GM18867 (cell line): ENCODE results near the gene NUP43.
"Not testable (repeated sequence)": the region's sequence is repeated elsewhere in the genome, so short reads cannot be mapped to it uniquely, and the experiment has no call there.

Experiments used
- ATAC-seq: cut with Tn5 transposase; IDR thresholded peaks from one replicate; pipeline ENCODE4 v1.9.1; 2021; ENCODE audit warnings: mild to moderate bottlenecking, moderate library complexity; ENCODE audit not compliant: unreplicated experiment

Gene NUP43

DNA sequence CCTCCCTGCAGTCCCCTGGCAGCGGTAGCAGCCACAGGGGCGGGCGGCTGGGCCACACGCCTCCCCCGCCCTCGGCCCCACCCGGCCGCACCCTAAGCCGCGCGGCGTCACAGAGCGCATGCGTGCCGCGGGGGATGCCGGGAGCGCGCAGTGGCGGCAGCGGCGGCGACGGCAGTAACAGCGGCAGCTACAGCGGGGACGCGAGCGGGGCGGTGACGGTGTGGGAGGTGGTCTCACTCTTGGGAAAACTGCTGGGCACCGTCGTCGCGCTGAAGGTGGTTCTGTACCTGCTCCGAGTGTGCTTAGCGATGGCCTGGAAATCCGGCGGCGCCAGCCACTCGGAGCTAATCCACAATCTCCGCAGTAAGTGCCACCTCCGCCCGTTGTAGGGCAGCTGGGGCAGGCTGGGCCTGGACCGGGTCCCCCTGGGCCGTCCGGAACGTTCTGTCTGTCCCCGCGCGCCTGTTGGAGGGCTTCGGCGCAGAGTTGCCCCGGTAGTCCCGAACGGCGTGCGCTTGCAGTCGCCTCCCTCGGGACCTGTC is 3.3 kb upstream of the NUP43 start, which contains the start of gene PCMT1:
Gene PCMT1, plus strand, starts transcription at position 148 of the 542 bp plus-strand sequence. Its CDS starts 161 bp downstream, at position 309.
- peak; percentile 85 for ATAC-seq

DNA sequence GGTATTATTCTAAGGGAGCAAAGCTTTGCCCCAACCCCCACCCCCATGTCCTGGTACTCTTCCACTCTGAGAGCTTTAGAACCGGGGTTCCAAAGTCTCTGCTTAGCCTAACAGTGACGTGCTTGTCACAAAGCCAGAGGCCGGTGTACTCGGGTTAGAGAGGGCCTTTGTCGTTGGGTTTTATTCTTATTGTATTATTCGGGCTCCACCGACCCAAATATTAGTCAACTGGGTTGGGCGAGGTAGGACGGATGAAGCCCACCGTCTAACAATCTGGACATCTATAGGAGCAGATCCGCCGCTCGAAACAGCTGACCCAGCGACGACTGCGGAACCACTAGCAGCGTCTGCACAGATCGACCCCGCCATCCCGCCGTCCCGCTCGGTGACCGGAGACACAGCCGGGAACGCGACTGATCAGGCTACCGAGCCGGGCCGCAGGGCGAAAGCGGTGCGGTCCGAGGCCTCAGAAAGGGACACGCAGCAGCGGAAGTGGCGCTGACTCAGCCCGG is 2.8 kb upstream of the NUP43 start:
- ATAC-seq: not testable (repeated sequence)

DNA sequence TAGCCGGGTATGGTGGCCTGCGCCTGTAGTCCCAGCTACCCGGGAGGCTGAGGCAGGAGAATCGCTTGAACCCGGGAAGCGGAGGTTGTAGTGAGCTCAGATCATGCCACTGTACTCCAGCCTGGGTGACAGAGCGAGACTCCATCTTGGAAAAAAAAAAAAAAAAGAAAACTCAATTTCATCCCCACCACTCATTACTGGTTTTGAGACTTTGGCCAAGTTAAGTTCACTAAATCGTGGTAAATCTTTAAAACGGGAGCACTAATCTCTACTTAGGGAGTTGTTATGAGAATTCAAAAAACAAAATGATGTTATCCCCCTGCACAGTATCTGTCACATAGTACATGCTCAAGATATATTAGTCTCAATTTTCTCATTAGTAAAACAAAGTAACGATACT is 1.1 kb downstream of the NUP43 start:
- not testable (repeated sequence) for ATAC-seq

DNA sequence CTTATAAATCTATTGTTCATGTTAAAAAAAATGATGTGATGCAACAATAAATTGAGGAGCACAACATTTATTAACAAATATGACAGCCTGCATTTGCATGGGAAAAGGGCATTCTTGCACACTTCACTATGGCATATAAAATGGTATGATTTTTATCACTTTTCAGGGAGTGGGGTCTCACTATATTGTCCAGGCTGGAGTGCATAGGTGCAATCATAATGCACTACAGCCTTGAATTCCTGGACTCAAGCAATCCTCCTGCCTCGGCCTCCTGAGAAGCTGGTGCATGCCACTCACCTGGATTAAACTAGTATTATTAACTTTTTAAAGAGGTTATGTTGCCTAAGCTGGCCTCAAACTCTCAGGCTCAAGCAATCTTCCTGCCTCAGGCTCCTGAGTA is 11.4 kb downstream of the NUP43 start:
- no peak for ATAC-seq

DNA sequence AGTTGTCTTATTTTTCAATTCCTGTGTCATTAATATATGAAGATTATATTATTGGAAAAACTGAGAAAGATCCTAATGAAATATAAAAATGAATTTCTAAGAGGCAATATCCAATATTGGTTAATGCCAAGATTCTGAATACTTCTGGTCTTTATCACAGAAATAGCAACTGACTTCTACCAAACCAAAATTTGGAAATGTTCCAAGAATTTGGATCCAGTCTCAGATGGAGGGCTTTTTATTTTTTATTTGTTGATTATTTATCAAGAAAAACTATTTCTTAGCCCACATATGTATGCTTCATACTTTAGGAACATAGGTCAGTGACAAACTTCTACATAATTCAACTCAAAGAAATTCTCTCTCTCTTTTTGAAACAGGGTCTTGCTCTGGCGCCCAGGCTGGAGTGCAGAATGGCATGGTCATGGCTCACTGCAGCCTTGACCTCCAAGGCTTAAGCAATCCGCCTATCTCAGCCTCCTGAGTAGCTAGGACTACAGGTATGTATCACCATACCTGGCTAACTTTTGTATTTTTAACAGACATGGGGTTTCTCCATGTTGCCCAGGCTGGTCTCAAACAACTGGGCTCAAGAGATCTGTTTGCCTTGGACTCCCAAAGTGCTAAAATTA is 13.1 kb downstream of the NUP43 start:
- ATAC-seq: no peak

DNA sequence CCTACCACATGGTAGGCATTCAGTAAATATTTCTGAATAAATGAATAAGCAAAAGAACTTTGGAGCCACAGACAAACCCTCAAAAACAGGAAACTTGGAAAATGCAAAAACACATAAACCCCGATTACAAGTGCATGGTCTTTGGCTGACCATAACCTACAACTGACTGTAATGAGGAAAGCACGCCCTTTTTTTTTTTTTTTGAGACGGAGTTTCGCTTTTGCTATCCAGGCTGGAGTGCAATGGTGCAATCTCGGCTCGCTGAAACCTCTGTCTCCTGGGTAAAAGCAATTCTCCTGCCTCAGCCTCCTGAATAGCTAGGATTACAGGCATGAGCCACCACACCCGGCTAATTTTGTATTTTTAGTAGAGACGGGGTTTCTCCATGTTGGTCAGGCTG is 16.5 kb downstream of the NUP43 start:
- ATAC-seq: no peak

DNA sequence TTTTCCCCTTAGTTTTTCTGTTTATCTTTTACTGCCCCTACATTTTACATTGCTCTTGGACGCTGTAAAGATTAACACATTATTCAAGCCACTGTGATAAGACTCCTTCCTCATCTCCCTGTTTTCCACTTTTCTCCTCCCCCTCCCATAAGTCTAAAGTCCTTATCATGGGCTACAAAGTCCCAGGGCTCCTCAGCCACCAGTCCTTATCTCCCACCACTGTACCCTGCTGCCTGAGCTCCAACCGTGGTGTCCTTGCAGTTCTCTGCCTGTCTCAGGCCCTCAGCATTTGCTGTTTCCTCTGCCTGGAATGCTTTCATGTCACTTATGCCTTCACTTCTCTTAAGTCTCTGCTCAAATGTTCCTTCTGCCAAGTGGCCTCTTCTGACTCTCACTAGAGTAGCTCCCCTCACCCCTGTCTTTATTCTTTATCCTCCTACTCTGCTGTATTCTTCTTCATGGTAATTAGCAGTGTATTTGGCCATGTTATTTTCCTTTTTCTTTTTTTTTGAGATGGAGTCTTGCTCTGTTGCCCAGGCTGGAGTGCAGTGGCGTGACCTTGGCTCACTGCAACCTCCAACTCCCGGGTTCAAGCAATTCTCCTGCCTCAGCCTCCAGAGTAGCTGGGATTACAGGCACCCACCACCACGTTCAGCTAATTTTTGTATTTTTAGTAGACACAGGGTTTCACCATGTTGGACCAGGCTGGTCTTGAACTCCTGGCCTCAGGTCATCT is 17.7 kb downstream of the NUP43 start:
- no peak for ATAC-seq

DNA sequence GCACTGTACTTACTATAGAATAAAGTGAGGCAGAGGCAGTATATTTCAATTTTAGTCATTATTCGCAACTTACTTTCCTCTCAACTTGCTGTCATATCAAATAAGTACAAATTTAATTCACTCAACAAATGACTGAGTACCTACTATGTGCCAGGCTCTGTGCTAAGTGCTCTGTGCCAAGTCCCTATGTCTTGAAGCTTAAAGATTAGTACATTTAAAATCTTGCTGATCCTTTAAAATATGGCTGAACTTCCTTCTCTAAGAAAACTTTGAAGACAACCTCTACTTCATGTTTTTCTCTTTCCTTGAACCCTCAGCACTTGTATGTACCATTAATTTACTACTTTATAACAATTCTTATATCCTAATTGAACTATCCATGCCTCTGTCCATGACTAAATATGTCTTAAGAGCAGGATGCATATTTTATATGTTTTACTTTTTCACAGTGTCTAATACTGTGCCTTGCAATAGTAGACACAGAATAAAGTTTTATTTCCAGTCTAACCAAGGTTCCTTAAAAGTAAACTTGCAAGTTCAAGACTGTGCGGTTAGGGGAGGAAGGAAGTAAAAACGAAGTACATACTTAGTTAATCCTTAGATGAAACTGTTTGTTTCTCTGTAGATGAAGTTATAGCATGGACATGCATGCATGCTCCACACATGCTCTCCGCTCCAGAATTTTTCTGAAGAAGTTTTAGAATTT is 18.4 kb downstream of the NUP43 start:
- ATAC-seq: no peak

DNA sequence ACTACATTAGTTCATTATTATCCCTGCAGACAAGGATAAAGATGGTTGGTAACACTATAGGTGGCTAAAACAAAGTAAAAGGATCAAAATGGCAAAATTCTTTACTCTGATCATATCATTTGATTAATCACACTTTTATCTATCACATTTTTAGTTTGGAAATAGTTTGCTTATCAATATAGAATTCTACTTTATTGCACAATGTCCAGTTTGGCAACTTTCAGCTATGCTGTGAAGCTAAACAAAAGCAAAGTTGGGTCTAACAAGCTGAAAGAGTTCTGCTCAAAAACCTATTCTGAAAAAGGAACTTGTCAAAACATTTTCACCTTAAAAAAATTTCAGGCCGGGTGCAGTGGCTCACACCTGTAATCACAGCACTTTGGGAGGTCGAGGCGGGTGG is 20.5 kb downstream of the NUP43 start:
- ATAC-seq: no peak

DNA sequence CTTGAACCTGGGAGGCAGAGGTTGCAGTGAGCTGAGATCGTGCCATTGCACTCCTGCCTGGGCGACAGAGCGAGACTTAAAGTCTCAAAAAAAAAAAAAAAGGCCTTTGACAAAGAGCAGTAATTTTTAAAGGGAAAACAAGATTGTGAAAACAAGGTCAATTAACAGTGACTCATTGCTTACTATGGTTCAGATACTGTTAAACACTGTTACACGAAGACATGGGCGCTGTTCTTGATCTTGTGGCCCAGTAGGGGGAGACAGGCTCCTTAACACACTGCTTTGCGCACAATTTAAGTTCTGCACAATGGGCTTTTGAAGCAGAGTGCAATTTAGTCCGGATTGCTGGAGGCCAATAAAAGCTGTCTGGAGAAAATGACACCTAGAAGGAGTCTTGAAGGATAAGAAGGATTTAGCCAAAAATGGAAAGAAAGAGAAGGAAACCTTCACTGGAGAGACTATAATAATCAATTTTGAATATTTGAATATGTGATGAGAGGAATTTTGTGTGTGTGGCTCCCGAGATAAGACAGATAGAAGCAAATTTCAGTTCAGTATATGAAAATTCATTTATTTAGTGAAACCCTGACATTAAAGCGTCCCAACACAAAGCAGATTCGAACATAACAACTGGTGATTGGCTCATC is 22.4 kb downstream of the NUP43 start:
- ATAC-seq: peak; percentile 76

DNA sequence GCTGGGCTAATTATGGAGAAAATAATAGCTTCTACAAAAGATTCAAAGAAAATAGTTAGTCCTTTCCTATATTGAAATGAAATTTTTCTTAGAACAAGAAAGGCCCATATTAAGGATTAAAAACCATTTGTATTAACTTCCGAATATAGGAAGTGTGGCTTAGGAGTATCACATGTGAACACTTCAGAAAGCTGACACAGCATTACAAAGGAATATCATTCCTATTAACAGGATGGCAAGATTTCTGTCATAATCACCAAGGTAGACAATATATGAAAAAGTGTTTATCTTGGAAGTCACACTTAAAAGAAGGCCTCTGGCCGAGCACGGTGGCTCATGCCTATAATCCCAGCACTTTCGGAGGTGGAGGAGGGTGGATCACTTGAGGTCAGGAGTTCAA is 23.1 kb downstream of the NUP43 start:
- no peak for ATAC-seq

DNA sequence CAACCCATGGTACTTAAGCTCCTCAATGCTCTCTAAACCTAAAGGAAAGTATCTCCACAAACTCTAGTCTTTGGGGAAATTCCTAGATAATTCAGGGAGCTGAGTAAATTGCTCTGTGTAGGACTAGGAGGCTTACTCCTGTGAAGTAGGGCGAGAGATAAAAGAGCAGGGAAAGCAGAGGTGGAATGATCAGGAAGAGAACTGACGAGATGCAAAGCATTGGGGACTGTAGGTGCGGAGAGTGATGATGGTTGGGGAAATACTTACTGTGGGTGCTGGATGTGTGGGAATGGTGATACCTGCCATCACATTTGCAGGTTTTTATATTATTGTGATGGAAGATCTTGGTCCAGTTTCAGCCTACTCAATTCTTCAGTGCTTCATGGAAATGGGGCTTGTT is 26.8 kb downstream of the NUP43 start:
- no peak for ATAC-seq

DNA sequence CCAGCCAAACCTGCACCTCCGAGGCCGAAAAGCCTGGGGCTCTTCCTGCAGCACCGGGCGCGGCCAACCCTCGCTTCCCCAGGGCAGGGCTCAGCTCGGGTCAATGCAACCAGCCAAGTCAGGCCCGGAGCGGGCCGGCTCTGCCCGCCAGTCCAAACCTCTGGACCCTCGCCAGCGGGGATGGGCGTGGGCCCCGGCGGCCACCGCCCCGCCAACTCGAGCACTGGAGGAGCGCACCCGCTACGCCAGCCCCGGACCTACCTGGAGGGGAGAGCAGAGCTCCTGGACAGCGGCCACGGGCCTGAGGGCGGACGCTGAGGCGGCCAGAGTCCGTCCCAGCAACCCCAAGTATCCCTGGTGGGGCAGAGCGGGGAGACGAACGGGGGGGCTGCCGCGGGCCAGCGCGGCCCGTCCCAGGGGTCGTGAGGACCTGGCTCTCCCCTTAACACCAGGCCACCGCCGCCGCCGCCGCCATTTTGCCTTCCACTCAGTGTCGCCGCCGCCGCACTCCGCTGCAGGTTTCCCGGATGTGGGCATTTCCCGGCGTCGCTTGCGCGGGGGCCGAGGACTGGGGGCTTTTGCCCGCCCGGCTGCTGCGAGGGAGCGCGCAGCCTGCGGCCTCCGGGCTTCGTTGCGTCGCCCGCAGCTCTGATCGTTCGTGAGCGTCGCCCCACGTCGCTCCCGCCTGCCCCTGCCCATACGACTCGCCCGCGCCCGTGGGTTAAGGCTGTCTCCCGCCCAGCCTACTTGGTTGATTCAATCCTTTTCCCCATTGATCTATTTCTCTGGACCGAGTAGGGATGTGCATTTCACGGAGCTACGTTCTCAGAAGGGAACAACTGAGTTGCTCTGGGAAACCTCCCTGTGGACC is 28.5 kb downstream of the NUP43 start, which contains the start of gene LATS1:
Gene LATS1, minus strand, starts transcription at position 514 of the 871 bp plus-strand sequence. CDS start 15,975 bp downstream, outside the sequence.
- ATAC-seq: peak; percentile 87

DNA sequence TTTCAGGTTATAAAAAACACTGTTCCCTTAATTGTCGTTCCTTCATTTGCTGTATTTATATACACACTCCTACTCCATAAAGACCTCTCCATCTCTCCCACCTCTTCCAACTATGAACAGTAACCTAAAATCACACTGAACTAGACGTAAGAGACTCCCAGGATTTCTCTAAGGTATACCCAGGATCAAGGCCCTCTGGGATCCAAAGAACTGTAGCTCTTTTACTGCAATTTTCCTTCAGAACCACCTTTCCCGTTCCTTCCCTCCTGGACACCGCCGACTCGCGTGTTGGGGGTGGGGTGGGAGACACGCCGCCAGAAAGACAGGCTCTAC is 29.1 kb downstream of the NUP43 start:
- ATAC-seq: peak; percentile 1

DNA sequence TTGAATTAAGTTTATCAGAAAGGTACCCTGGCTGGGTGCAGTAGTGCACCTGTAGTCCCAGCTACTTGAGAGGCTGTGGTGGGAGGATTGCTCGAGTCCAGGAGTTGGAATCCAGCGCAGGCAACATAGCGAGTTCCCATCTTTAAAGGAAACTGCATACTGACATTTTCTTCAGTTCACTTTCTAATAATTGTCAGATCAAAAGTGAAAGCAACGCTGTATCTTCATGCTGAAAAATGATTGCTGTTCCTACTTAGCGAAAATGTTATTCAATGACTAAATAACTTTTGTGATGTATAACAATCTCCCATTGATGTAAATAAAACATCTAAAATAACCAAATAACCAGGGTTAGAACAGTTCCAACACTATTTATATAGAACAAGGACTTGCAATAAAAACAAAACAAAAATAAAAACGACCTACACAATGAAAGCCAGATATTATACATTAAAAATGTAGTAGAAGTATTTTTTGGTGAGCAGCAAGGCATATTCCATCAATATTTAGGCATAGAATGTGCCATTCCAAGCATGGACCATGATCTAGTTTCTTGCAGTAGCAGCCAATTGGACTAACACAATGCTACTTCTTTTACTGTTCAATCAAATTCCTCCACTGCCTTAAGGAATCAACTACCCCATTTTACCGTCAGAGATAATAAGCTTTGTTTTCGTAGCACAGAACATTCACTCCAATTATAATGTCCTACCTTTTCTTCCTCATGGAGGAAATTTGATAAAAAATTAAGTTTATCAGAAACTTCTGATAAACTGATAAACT is 30.0 kb downstream of the NUP43 start:
- no peak for ATAC-seq

DNA sequence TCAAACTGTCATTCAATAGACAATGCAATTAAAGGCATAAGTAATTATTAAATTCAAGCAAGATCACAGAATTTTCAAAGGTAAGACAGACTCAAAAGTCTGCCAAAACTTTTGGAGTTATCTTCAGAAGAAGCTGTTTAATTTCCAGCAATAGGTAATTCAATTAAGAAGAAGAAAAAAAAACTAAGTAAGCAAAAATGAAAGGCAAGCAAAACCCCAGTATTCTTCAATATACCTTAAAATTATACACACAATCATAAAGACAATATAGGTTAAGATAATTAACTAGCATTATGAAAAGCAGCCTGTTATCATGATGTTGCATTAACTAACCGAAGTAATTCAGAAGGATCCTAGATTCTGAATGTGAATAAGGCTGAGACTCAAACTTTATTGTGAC is 31.9 kb downstream of the NUP43 start:
- no peak for ATAC-seq

DNA sequence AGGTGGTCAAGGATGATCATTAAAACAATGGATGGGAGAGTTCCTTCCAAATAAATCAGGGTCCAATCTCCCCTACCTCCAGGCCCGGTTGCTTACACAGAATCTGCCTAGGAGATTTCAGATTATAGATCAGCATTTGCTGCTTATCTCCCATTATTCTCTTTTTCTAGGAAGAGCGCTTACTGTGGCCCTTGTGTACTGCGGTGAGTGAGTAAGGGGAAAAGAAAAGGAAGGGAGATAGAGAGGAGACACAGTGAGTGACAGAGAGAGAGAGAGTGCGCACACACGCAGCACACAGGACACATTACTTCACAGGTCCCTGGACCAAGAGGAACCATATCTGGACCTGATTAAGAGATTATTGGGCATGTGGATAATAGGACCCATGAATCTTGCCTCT is 34.6 kb downstream of the NUP43 start:
- no peak for ATAC-seq

DNA sequence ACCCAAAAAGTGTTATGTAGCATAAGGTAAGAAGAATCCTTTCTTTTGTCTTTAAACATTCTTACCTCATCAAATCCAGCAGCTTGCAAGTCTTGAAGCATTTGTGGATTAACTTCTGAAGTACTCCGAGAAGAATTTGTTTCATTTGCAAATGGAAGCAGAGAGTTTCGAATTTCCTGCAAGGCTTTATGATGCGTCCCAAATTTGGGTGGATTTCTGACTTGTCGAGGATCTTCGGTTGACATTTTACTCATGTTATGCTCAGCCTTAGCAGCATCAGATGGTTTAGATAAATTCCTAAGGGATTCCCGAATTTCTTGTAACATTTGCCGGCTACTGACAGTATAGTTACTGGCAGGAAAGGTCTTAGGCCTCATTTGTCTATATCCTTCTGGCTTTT is 44.6 kb downstream of the NUP43 start:
- ATAC-seq: no peak

DNA sequence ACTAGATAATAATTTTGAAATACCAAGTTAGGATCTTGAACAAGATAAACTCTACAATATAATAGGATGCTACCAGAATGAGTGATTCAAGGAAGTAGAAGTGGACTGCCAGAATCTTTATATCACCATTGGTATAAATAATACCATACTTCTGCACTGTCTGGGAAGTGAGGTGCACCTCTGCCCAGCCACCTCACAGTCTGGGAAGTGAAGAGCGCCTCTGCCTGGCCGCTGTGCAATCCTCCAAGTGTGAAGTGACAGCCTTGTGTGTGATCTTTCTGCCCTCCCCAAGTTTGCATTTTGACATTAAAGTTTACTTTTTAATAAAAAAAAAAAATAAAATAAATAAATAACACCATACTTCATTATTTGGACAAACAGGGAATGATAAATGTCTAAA is 47.2 kb downstream of the NUP43 start:
- no peak for ATAC-seq
